GM23338 (cell line): Measurements from ENCODE around the gene GGPS1. TPM values are rescaled to one million over a fixed set of nuclear protein-coding genes. Genes with fewer than 3 reads are reported as not detected.

ENCODE experiments used
- ATAC-seq: fragments of 200-7000 bp; cut with Tn5 transposase; 3 replicates; pipeline ENCODE4 v1.9.1; 2020
- DNase-seq: peaks from one replicate; pipeline ENCODE4 v3.0.0-alpha.2; 2015; ENCODE audit warnings: low spot score
- H2AFZ ChIP-seq: fragments of 200-600 bp; sonication (generic); 2 replicates; pipeline ENCODE4 v1.8.0; 2016; ENCODE audit warnings: antibody characterized with exemption, mild to moderate bottlenecking, moderate library complexity
- H3F3A ChIP-seq: fragments of 200-600 bp; sonication (generic); replicated peaks from 2 replicates; pipeline ENCODE4 v1.8.0; 2017; ENCODE audit warnings: antibody characterized with exemption, mixed run types, low read depth
- H3K27ac ChIP-seq: fragments of 200-600 bp; sonication (generic); 2 replicates; pipeline ENCODE4 v1.6.1; 2016; ENCODE audit warnings: low read depth
- H3K27me3 ChIP-seq: fragments of 200-600 bp; sonication (generic); 2 replicates; pipeline ENCODE4 v1.8.0; 2016; ENCODE audit warnings: mild to moderate bottlenecking, mixed run types, moderate library complexity; ENCODE audit not compliant: insufficient read depth
- H3K36me3 ChIP-seq: fragments of 200-600 bp; sonication (generic); 2 replicates; pipeline ENCODE4 v1.8.0; 2016; ENCODE audit warnings: mild to moderate bottlenecking; ENCODE audit not compliant: insufficient read depth
- H3K4me1 ChIP-seq: fragments of 200-600 bp; sonication (generic); 2 replicates; pipeline ENCODE4 v1.8.0; 2016; ENCODE audit warnings: mild to moderate bottlenecking, moderate library complexity; ENCODE audit not compliant: insufficient read depth
- H3K4me2 ChIP-seq: fragments of 200-600 bp; sonication (generic); 2 replicates; pipeline ENCODE4 v1.7.1; 2017; ENCODE audit warnings: mixed run types
- H3K4me3 ChIP-seq: fragments of 200-600 bp; sonication (generic); 2 replicates; pipeline ENCODE4 v1.6.1; 2016; ENCODE audit warnings: mixed run types
- H3K79me2 ChIP-seq: fragments of 200-600 bp; sonication (generic); replicated peaks from 2 replicates; pipeline ENCODE4 v1.8.0; 2017; ENCODE audit warnings: mild to moderate bottlenecking; ENCODE audit not compliant: insufficient read depth
- H3K9me2 ChIP-seq: fragments of 200-600 bp; sonication (generic); 2 replicates; pipeline ENCODE4 v1.8.0; 2017; ENCODE audit not compliant: insufficient read depth
- H4K20me1 ChIP-seq: fragments of 200-600 bp; sonication (generic); replicated peaks from 2 replicates; pipeline ENCODE4 v1.8.0; 2017; ENCODE audit warnings: mild to moderate bottlenecking; ENCODE audit not compliant: insufficient read depth
- H3K27ac Mint-ChIP-seq: 2 replicates; pipeline ENCODE4 v1.8.0; 2020; ENCODE audit warnings: inconsistent platforms, mild to moderate bottlenecking, moderate library complexity, mixed read lengths
- H3K27me3 Mint-ChIP-seq: 3 replicates; pipeline ENCODE4 v1.8.0; 2022; ENCODE audit warnings: low read depth, mild to moderate bottlenecking, moderate library complexity, mixed read lengths, inconsistent platforms; ENCODE audit not compliant: insufficient read depth, poor library complexity
- H3K36me3 Mint-ChIP-seq: 3 replicates; pipeline ENCODE4 v1.8.0; 2021; ENCODE audit warnings: low read depth, mild to moderate bottlenecking, inconsistent platforms, moderate library complexity, mixed read lengths
- H3K4me1 Mint-ChIP-seq: 3 replicates; pipeline ENCODE4 v1.8.0; 2020; ENCODE audit warnings: mild to moderate bottlenecking, inconsistent platforms, mixed read lengths
- H3K4me3 Mint-ChIP-seq: 3 replicates; pipeline ENCODE4 v1.8.0; 2021; ENCODE audit warnings: moderate library complexity, mild to moderate bottlenecking, inconsistent platforms, mixed read lengths
- H3K9me3 Mint-ChIP-seq: 3 replicates; pipeline ENCODE4 v1.8.0; 2020; ENCODE audit warnings: moderate library complexity, mild to moderate bottlenecking, inconsistent platforms, mixed read lengths
- CREB1 ChIP-seq: fragments of 250-450 bp; sonication (Bioruptor Pico); IDR thresholded peaks from 2 replicates; pipeline ENCODE4 v1.5.0; 2020; ENCODE audit warnings: low read depth, mild to moderate bottlenecking, moderate library complexity
- JUNB ChIP-seq: IDR thresholded peaks from one replicate; pipeline ENCODE4 v1.6.1; 2016; ENCODE audit warnings: antibody characterized with exemption; ENCODE audit not compliant: unreplicated experiment
- NANOG ChIP-seq: IDR thresholded peaks from 2 replicates; pipeline ENCODE4 v1.6.1; 2016; ENCODE audit warnings: antibody characterized with exemption, borderline replicate concordance
- POLR2AphosphoS5 ChIP-seq: IDR thresholded peaks from 2 replicates; pipeline ENCODE4 v1.6.1; 2016; ENCODE audit warnings: antibody characterized with exemption, low read depth
- REST ChIP-seq: IDR thresholded peaks from one replicate; pipeline ENCODE4 v1.6.1; 2018; ENCODE audit warnings: antibody characterized with exemption; ENCODE audit not compliant: unreplicated experiment
- ZNF114 ChIP-seq: fragments of 250-450 bp; sonication (Bioruptor Pico); IDR thresholded peaks from 2 replicates; pipeline ENCODE4 v1.5.0; 2020; ENCODE audit warnings: mild to moderate bottlenecking, moderate library complexity
- ZNF462 ChIP-seq: fragments of 250-450 bp; sonication (Bioruptor Pico); IDR thresholded peaks from 2 replicates; pipeline ENCODE4 v1.5.0; 2020; ENCODE audit warnings: mild to moderate bottlenecking, moderate library complexity
- polyA plus RNA-seq: library from polyadenylated mRNA; unstranded; fragments of >200 nt; fragmentation: Nextera tagmentation; extraction: Ambion mirVana; gene quantifications from 2 replicates; pipeline ENCODE4 v1.2.1, GENCODE V29; 2016
- total RNA-seq: library from RNA; depleted of rRNA; stranded (reverse); fragments of >200 nt; shearing (Covaris generic); gene quantifications from 2 replicates; pipeline ENCODE4 v1.2.3, GENCODE V29; 2014
- TF ChIP-seq, protein P1 (sequence below), 2 experiments: fragments of 200-600 bp in 1 of 2; sonication (generic) in 1 of 2; conservative IDR thresholded peaks; 2 replicates each; pipeline versions ENCODE4 v1.5.1 to v1.6.1; 2016 to 2017; ENCODE audit warnings: antibody characterized with exemption in 2 of 2, low read depth in 2 of 2, mild to moderate bottlenecking in 2 of 2, moderate library complexity in 1 of 2

Gene GGPS1
- total and polyA plus RNA-seq, 2 experiments from 2014 or later = 33.9 to 56.8 TPM

DNA sequence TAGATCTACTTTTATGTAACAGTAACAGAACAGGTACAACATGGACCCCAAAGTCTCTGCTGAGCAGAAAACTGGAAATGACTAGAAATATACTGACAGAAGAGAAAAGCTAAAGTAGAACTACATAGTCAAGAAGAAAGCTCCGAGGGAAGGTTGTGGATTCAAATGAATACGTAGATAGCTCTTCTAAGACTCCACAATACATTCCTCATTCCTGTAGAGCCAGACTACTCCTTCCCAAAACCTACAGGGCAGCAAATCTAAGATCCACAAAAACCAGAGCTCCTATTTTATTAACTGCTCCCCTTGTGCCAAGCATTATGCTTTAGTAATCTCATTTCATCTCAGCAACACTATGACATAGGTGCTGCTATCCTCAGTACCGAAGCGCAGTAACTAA is 35.6 kb upstream of the GGPS1 start:
- Histone ChIP-seq H2AFZ (no peak overlapping the region), H3K4me1 (peaks cover 17% of the 10 kb centered on the region), H3K27ac (peak overlapping the region; percentile 14), H3K79me2 (peaks cover 99% of the 10 kb centered on the region), H3K27me3 (no peaks in the 10 kb centered on the region), H3K4me2 (no peak overlapping the region), H3F3A (no peaks in the 10 kb centered on the region), H3K4me3 (no peak overlapping the region), H4K20me1 (peaks cover 57% of the 10 kb centered on the region), H3K36me3 (no peaks in the 10 kb centered on the region), H3K9me2 (no peaks in the 10 kb centered on the region)
- Mint-ChIP-seq H3K9me3 (peaks cover 5% of the 10 kb centered on the region; the same call in 1 of the 3 replicates), H3K27me3 (peaks cover 4% of the 10 kb centered on the region), H3K36me3 (peaks cover 16% of the 10 kb centered on the region; the same call in 2 of the 3 replicates), H3K4me3 (no peak overlapping the region), H3K4me1 (peaks cover 26% of the 10 kb centered on the region), H3K27ac (0 out of 2 replicates have a peak overlapping the region, but pooled peaks have one; percentile 39)
- DNase-seq = peak; percentile 36
- no peak for TF ChIP-seq REST
- no peak for TF ChIP-seq ZNF114 (CRISPR knock-in tag)
- no peak for TF ChIP-seq JUNB
- ATAC-seq = peak; percentile 51

DNA sequence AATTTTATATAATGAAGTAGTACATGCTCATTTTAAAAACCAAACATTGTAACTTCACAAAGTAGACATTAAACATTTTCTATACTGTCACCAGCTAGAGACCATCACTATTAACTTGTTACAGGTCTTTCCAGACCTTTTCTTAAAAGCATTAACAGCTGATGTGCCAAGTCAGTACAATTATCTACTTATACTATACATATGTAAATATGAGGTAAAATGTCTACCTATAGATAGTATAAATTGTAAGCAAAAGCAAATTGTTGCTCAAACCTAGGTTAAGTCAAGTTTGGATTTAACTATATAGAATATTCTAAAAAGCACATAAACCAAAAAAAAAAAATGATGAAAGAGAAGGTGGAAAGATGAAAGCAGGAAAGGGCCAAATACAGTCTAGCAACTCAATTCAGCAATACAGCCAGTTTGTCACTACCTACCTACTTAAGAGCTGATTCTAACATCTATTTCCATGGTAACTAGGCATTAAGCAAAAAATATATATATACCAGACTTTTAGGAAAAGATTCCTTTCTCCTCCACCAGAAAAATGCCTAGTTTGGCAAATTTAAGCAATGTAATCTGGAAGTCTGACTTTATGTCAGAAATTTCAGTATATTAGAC is 34.9 kb upstream of the GGPS1 start:
- H3K4me1 ChIP-seq = peaks cover 11% of the 10 kb centered on the region; the same call in 1 of the 2 replicates
- H3F3A ChIP-seq = no peaks in the 10 kb centered on the region
- peaks cover 20% of the 10 kb centered on the region; the same call in 2 of the 3 replicates for H3K36me3 Mint-ChIP-seq
- no peak overlapping the region for H3K4me3 Mint-ChIP-seq
- H3K4me2 ChIP-seq = no peak overlapping the region
- no peak overlapping the region for H2AFZ ChIP-seq
- peaks cover 51% of the 10 kb centered on the region for H4K20me1 ChIP-seq
- H3K27ac ChIP-seq = peak overlapping the region; percentile 14; the same call in 1 of the 2 replicates
- no peak overlapping the region for H3K4me3 ChIP-seq
- H3K9me3 Mint-ChIP-seq = peaks cover 5% of the 10 kb centered on the region; the same call in 1 of the 3 replicates
- DNase-seq (no peak), ATAC-seq (no peak)
- H3K9me2 ChIP-seq = no peaks in the 10 kb centered on the region
- H3K36me3 ChIP-seq = no peaks in the 10 kb centered on the region
- no peak overlapping the region; the same call in 1 of the 2 replicates for H3K27ac Mint-ChIP-seq
- H3K27me3 ChIP-seq = no peaks in the 10 kb centered on the region
- peaks cover 20% of the 10 kb centered on the region for H3K4me1 Mint-ChIP-seq
- H3K79me2 ChIP-seq = peaks cover 99% of the 10 kb centered on the region
- peaks cover 4% of the 10 kb centered on the region for H3K27me3 Mint-ChIP-seq
- TF ChIP-seq POLR2AphosphoS5 (no peak), ZNF114 (CRISPR knock-in tag) (no peak), ZNF462 (CRISPR knock-in tag) (no peak), CREB1 (CRISPR knock-in tag) (no peak), NANOG (no peak)
- TF ChIP-seq, protein P1, sequence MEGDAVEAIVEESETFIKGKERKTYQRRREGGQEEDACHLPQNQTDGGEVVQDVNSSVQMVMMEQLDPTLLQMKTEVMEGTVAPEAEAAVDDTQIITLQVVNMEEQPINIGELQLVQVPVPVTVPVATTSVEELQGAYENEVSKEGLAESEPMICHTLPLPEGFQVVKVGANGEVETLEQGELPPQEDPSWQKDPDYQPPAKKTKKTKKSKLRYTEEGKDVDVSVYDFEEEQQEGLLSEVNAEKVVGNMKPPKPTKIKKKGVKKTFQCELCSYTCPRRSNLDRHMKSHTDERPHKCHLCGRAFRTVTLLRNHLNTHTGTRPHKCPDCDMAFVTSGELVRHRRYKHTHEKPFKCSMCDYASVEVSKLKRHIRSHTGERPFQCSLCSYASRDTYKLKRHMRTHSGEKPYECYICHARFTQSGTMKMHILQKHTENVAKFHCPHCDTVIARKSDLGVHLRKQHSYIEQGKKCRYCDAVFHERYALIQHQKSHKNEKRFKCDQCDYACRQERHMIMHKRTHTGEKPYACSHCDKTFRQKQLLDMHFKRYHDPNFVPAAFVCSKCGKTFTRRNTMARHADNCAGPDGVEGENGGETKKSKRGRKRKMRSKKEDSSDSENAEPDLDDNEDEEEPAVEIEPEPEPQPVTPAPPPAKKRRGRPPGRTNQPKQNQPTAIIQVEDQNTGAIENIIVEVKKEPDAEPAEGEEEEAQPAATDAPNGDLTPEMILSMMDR (conservative IDR thresholded peaks at IDR 0.05; ENCODE audit: low read depth in 2 of 2) = no peak
